Pancreas (tissue), 10 donors: Measurements from ENCODE around the gene ZEB1. TPM values are rescaled to one million over a fixed set of nuclear protein-coding genes. Genes with fewer than 3 reads are reported as not detected.

Experiments
- ATAC-seq, 4 donors: fragments of 200-7000 bp; cut with Tn5 transposase; one replicate each; pipeline versions ENCODE4 v1.8.0 to v1.9.1; 2020; ENCODE audit warnings: mild to moderate bottlenecking in 4 of 4, moderate library complexity in 4 of 4
- DNase-seq, 6 donors: peaks; one replicate each; pipeline ENCODE4 v3.0.0-alpha.2; 2020
- FAIRE-seq: peaks from 2 replicates; lab custom pipeline; 2012; peaks lifted over from hg19 to GRCh38; lab: Jason Lieb, UNC
- H3K27ac ChIP-seq, 4 donors: fragments of 200-600 bp; sonication (generic); 1 replicate in 3 of 4; 2 replicates in 1 of 4; pipeline versions ENCODE4 v1.5.0 to v1.8.0; 2020
- H3K27me3 ChIP-seq, 4 donors: fragments of 200-600 bp; one replicate each; pipeline ENCODE4 v1.8.0; 2021
- H3K36me3 ChIP-seq, 3 donors: fragments of 200-600 bp; sonication (generic) in 1 of 3; one replicate each; pipeline versions ENCODE4 v1.5.0 to v1.8.0; 2020 to 2021
- H3K4me1 ChIP-seq, 3 donors: fragments of 200-600 bp; one replicate each; pipeline ENCODE4 v1.8.0; 2021
- H3K4me3 ChIP-seq, 4 donors: fragments of 200-600 bp; sonication (generic) in 2 of 4; one replicate each; pipeline versions ENCODE4 v1.5.0 to v1.8.0; 2020 to 2021
- H3K9me3 ChIP-seq, 4 donors: fragments of 200-600 bp; one replicate each; pipeline ENCODE4 v1.8.0; 2021
- CTCF ChIP-seq, 4 donors: fragments of 200-600 bp; sonication (generic) in 3 of 4; IDR thresholded peaks; one replicate each; pipeline versions ENCODE4 v1.5.0 to v1.8.0; 2021; ENCODE audit warnings: antibody characterized with exemption in 4 of 4
- WGBS, 2 donors: extraction: QIAGEN DNeasy Blood & Tissue Kit; methylation state at CpG; one replicate each; pipeline ENCODE4 v1.1.7; 2013; 5-methylcytosine and 5-hydroxymethylcytosine counted together
- intact Hi-C, 3 donors: fragments of 100-400 bp; cut with DNase I; formaldehyde crosslinking; loops; one replicate each; pipeline versions ENCODE4 v1.11.1 to v1.14.2; 2022
- polyA plus RNA-seq, 2 donors: library from polyadenylated mRNA; stranded (reverse); fragments of 200-250 nt; gene quantifications; one replicate each; pipeline ENCODE4 v1.2.3, GENCODE V29; 2013
- total RNA-seq, 6 donors: library from RNA; stranded (reverse); fragmentation: NEBNext Ultra II Directional in 4 of 6; extraction: Animal tissue kit (Norgen Biotek cat#: 25700) in 4 of 6; gene quantifications; one replicate each; pipeline versions ENCODE4 v1.2.1 to v1.2.4, GENCODE V29; 2021 to 2023
- donor health status: healthy with polysubstance abuse.
- donor health status: DM: no; HTN: no; CAD: no; lungs with moderate emphysema.
- donor health status: DM: no; HTN: no; CAD: no.
- donor health status: control.
- donor health status: control.
- donor health status: Bipolar disorder and iron deficiency.
- donor health status: DM: yes; HTN: yes; CAD: no.
- donor health status: DM: no; HTN: no; CAD: no.
- donor health status: DM: no; HTN: no; CAD: no.
- donor health status: DM: yes; HTN: yes; CAD: no.

ZEB1 gene
- total and polyA plus RNA-seq, 8 donors = 3.2 to 21.6 (median 5.0) TPM

- no peaks in the 10 kb centered on the region for H3K9me3 ChIP-seq
- FAIRE-seq (no peak), ATAC-seq (no peak), DNase-seq (no peak)
- no peaks in the 10 kb centered on the region for H3K27me3 ChIP-seq
- H3K4me1 ChIP-seq = peaks cover 0 to 8% (median 6%) of the 10 kb centered on the region in 3 donors
- no peaks in the 10 kb centered on the region for H3K36me3 ChIP-seq
- WGBS, 2 donors = 48 to 64% methylated on average over 4 of the region's 4 CpGs
- intact Hi-C loops = loop anchor here in 1 of 3 donors (10.0 kb wide), 1 partner anchor 700 kb away; no protein-coding TSS in a partner anchor
- H3K27ac ChIP-seq = no peak overlapping the region
- no peak overlapping the region for H3K4me3 ChIP-seq
- no peak for TF ChIP-seq CTCF (IDR thresholded peaks at IDR 0.05)
Observed at GRCh38 chr10:31484431-31485135, 165.6 kb downstream of the ZEB1 start.

- FAIRE-seq (no peak), DNase-seq (peak in 2 of 6 donors; percentile 9 to 16), ATAC-seq (peak in 3 of 4 donors; percentile 64 to 83 (median 70))
- no peaks in the 10 kb centered on the region for H3K36me3 ChIP-seq
- no peak overlapping the region for H3K4me3 ChIP-seq
- intact Hi-C loops = no loop called here
- TF ChIP-seq CTCF (IDR thresholded peaks at IDR 0.05) = peak in 3 of 4 donors; percentile 19 to 26 (median 23)
- WGBS, 2 donors = 84 to 89% methylated on average over 1 of the region's 1 CpG
- no peak overlapping the region for H3K27ac ChIP-seq
- no peaks in the 10 kb centered on the region for H3K9me3 ChIP-seq
- H3K27me3 ChIP-seq = no peaks in the 10 kb centered on the region
- no peaks in the 10 kb centered on the region for H3K4me1 ChIP-seq
Observed at GRCh38 chr10:31490858-31491504, 172.0 kb downstream of the ZEB1 start.

GRCh38 chr10:31507427-31507826 is 188.4 kb downstream of the ZEB1 start:
- Histone ChIP-seq H3K9me3 (no peaks in the 10 kb centered on the region), H3K36me3 (no peaks in the 10 kb centered on the region), H3K4me3 (no peak overlapping the region), H3K4me1 (no peaks in the 10 kb centered on the region), H3K27ac (no peak overlapping the region), H3K27me3 (no peaks in the 10 kb centered on the region)
- intact Hi-C loops = loop anchor here in 1 of 3 donors (10.0 kb wide), 1 partner anchor 733 kb away; no protein-coding TSS in a partner anchor
- WGBS, 2 donors = 50 to 60% methylated on average over 2 of the region's 2 CpGs
- DNase-seq (no peak), FAIRE-seq (no peak), ATAC-seq (no peak)
- no peak for TF ChIP-seq CTCF (IDR thresholded peaks at IDR 0.05)

- no peaks in the 10 kb centered on the region for H3K27me3 ChIP-seq
- no peaks in the 10 kb centered on the region for H3K9me3 ChIP-seq
- no peak for ATAC-seq
- no peak overlapping the region for H3K27ac ChIP-seq
- peak in 1 of 6 donors; percentile 22 for DNase-seq
- TF ChIP-seq CTCF (IDR thresholded peaks at IDR 0.05) = no peak
- no peaks in the 10 kb centered on the region for H3K36me3 ChIP-seq
- H3K4me3 ChIP-seq = no peak overlapping the region
- intact Hi-C loops = loop anchor here in 1 of 3 donors (10.0 kb wide), 1 partner anchor 733 kb away; no protein-coding TSS in a partner anchor
- WGBS, 2 donors = 88 to 94% methylated on average over 4 of the region's 4 CpGs
- FAIRE-seq = no peak
- H3K4me1 ChIP-seq = no peaks in the 10 kb centered on the region
Observed at GRCh38 chr10:31508234-31508633, 189.2 kb downstream of the ZEB1 start.
